HCT116 (cell line): Measurements from ENCODE around the gene PRKAG2. TPM values are rescaled to one million over a fixed set of nuclear protein-coding genes. Genes with fewer than 3 reads are reported as not detected.

Experiments
- ATAC-seq: fragments of 200-7000 bp; cut with Tn5 transposase; 2 replicates; pipeline ENCODE4 v1.9.1; 2020; ENCODE audit warnings: mild to moderate bottlenecking, moderate library complexity
- BruUV-seq: library from RNA; stranded (reverse); fragments of 400-500 nt; replicated peaks from 2 replicates; lab custom pipeline; 2021; lab: Mats Ljungman, UMichigan
- CTCF ChIA-PET: fragments of 300-600 bp; sonication (Branson Sonifier 250); formaldehyde crosslinking; loops from one replicate; lab custom pipeline; 2021; ENCODE audit warnings: antibody characterized with exemption; lab: Charles Lee
- POLR2A ChIA-PET: fragments of 300-600, 350-600 bp; sonication (Branson Sonifier 250); formaldehyde crosslinking; loops from one replicate; lab custom pipeline; 2021; ENCODE audit warnings: antibody characterized with exemption; lab: Charles Lee
- RAD21 ChIA-PET, 2 experiments: fragments of 300-600 bp; sonication (Branson Sonifier 250); formaldehyde crosslinking; loops; one replicate each; lab custom pipeline; 2023; ENCODE audit warnings: low total read pairs in 2 of 2; ENCODE audit not compliant: uncharacterized antibody in 2 of 2, unreplicated experiment in 2 of 2, low non-redundant PET in 1 of 2; lab: Charles Lee
- DNase-seq: peaks from one replicate; pipeline ENCODE4 v3.0.0-alpha.2; 2010; ENCODE audit warnings: low read depth, low spot score
- H2AFZ ChIP-seq: fragments of 200-600 bp; shearing (Covaris generic), sonication (generic); 2 replicates; pipeline ENCODE4 v1.6.1; 2017; ENCODE audit warnings: low read depth, mixed run types, mixed read lengths, antibody characterized with exemption, low read length; ENCODE audit not compliant: poor library complexity, severe bottlenecking
- H3K27ac ChIP-seq: 2 replicates; pipeline ENCODE4 v1.5.1; 2012; ENCODE audit warnings: low read depth, low read length
- H3K27me3 ChIP-seq: fragments of 200-600 bp; sonication (generic); 2 replicates; pipeline ENCODE4 v1.6.1; 2016; ENCODE audit warnings: mixed run types, low read length, mixed read lengths; ENCODE audit not compliant: insufficient read depth
- H3K36me3 ChIP-seq, 2 experiments: fragments of 200-500 bp in 1 of 2; fragments of 200-600 bp in 1 of 2; sonication (Bioruptor generic) in 1 of 2; sonication (generic) in 1 of 2; 2 replicates each; pipeline versions ENCODE4 v1.5.1 to v1.6.1; 2014 to 2016; ENCODE audit warnings: low read length in 2 of 2, inconsistent platforms in 1 of 2, mixed read lengths in 1 of 2, mixed run types in 1 of 2; ENCODE audit not compliant: insufficient read depth in 2 of 2, control insufficient read depth in 1 of 2
- H3K4me1 ChIP-seq, 2 experiments: fragments of 200-600 bp in 1 of 2; sonication (generic) in 1 of 2; 2 replicates each; pipeline versions ENCODE4 v1.5.1 to v1.6.1; 2012 to 2017; ENCODE audit warnings: low read length in 2 of 2, inconsistent platforms in 1 of 2, mild to moderate bottlenecking in 1 of 2, mixed read lengths in 1 of 2, mixed run types in 1 of 2, moderate library complexity in 1 of 2; ENCODE audit not compliant: insufficient read depth in 2 of 2, control insufficient read depth in 1 of 2
- H3K4me2 ChIP-seq: fragments of 200-600 bp; sonication (generic); 2 replicates; pipeline ENCODE4 v1.6.1; 2017; ENCODE audit warnings: mixed run types, low read length, mixed read lengths
- H3K4me3 ChIP-seq, 2 experiments: fragments of 200-600 bp in 1 of 2; sonication (generic) in 1 of 2; replicated peaks in 1 of 2; 2 replicates each; pipeline ENCODE4 v1.5.1; 2011 to 2016; ENCODE audit warnings: low read length in 2 of 2, control low read depth in 1 of 2, low read depth in 1 of 2, mild to moderate bottlenecking in 1 of 2, mixed read lengths in 1 of 2, mixed run types in 1 of 2
- H3K79me2 ChIP-seq: fragments of 200-600 bp; sonication (generic); 2 replicates; pipeline ENCODE4 v1.6.1; 2017; ENCODE audit warnings: mild to moderate bottlenecking, mixed run types, low read length, moderate library complexity, mixed read lengths; ENCODE audit not compliant: insufficient read depth
- H3K9ac ChIP-seq: fragments of 200-600 bp; sonication (generic); 2 replicates; pipeline ENCODE4 v1.6.1; 2016; ENCODE audit warnings: low read length, mixed read lengths
- H3K9me2 ChIP-seq: fragments of 200-600 bp; sonication (generic), shearing (Covaris generic); 2 replicates; pipeline ENCODE4 v1.6.1; 2017; ENCODE audit warnings: mixed run types, mild to moderate bottlenecking, moderate library complexity; ENCODE audit not compliant: insufficient read depth
- H3K9me3 ChIP-seq, 2 experiments: fragments of 200-500 bp in 1 of 2; fragments of 200-600 bp in 1 of 2; sonication (Bioruptor generic) in 1 of 2; sonication (generic) in 1 of 2; 2 replicates each; pipeline ENCODE4 v1.6.1; 2014 to 2017; ENCODE audit warnings: low read length in 2 of 2, mixed read lengths in 2 of 2, inconsistent platforms in 1 of 2, low read depth in 1 of 2, mild to moderate bottlenecking in 1 of 2, mixed run types in 1 of 2, moderate library complexity in 1 of 2; ENCODE audit not compliant: control insufficient read depth in 1 of 2, insufficient read depth in 1 of 2
- H4K20me1 ChIP-seq: fragments of 200-600 bp; sonication (generic), shearing (Covaris generic); 2 replicates; pipeline ENCODE4 v1.6.1; 2017; ENCODE audit warnings: mixed run types, mild to moderate bottlenecking, moderate library complexity; ENCODE audit not compliant: insufficient read depth
- CEBPB ChIP-seq: IDR thresholded peaks from 2 replicates; pipeline ENCODE4 v1.6.1; 2012; ENCODE audit warnings: low read depth
- EGR1 ChIP-seq: IDR thresholded peaks from 2 replicates; pipeline ENCODE4 v1.6.1; 2012; ENCODE audit warnings: low read depth
- ELF1 ChIP-seq: IDR thresholded peaks from 2 replicates; pipeline ENCODE4 v1.6.1; 2012; ENCODE audit warnings: low read depth, borderline replicate concordance
- FOSL1 ChIP-seq: IDR thresholded peaks from 2 replicates; pipeline ENCODE4 v1.6.1; 2012; ENCODE audit warnings: low read depth
- POLR2AphosphoS5 ChIP-seq: IDR thresholded peaks from 2 replicates; pipeline ENCODE4 v1.6.1; 2011; ENCODE audit warnings: mild to moderate bottlenecking, low read depth, low read length, moderate library complexity
- RAD21 ChIP-seq: IDR thresholded peaks from 2 replicates; pipeline ENCODE4 v1.6.1; 2012; ENCODE audit warnings: low read depth, mild to moderate bottlenecking
- SIN3A ChIP-seq: IDR thresholded peaks from 2 replicates; pipeline ENCODE4 v1.6.1; 2012; ENCODE audit warnings: low read depth
- SP1 ChIP-seq: IDR thresholded peaks from 2 replicates; pipeline ENCODE4 v1.6.1; 2012; ENCODE audit warnings: low read depth
- YY1 ChIP-seq: IDR thresholded peaks from 2 replicates; pipeline ENCODE4 v1.6.1; 2011; ENCODE audit warnings: low read length, low read depth, moderate library complexity, mild to moderate bottlenecking; ENCODE audit not compliant: insufficient replicate concordance; ENCODE audit errors: extremely low read depth
- ZNF274 ChIP-seq: fragments of 200-500 bp; sonication (Bioruptor generic); IDR thresholded peaks from 2 replicates; pipeline ENCODE4 v1.6.1; 2014; ENCODE audit warnings: mild to moderate bottlenecking, low read depth, low read length, inconsistent platforms
- intact Hi-C: fragments of 100-400 bp; cut with micrococcal nuclease; formaldehyde crosslinking; loops from 2 replicates; pipeline ENCODE4 v1.10.0; 2022
- total RNA-seq: library from RNA; stranded (reverse); gene quantifications from one replicate; pipeline ENCODE4 v1.2.1, GENCODE V29; 2021; ENCODE audit not compliant: unreplicated experiment
- TF ChIP-seq, protein P1 (sequence below): IDR thresholded peaks from 2 replicates; pipeline ENCODE4 v1.6.1; 2012
- TF ChIP-seq, protein P2 (sequence below): IDR thresholded peaks from 2 replicates; pipeline ENCODE4 v1.6.1; 2012; ENCODE audit warnings: low read depth

PRKAG2 gene
- total RNA-seq, 1 experiment from 2014 or later, result 23.6 TPM

DNA sequence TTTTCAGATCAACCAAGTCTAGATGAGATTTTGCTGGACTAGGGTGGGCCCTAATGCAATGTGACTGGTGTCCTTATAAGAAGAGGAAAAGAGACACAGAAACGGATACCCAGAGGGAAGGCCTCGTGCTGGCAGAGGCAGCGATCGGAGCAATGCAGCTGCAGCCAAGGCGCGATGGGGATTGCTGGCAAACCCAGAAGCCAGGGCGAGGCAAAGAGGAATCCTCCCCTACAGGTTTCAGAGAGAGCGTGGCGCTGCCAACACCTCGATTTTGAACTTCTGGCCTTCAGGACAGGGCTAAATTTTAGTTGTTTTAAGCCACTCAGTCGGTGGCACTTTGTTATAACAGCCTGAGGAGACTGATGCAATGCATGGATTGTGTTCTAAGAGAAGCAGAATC is 200.2 kb downstream of the PRKAG2 start:
- Histone ChIP-seq H4K20me1 (no peaks in the 10 kb centered on the region), H3K4me3 (no peak overlapping the region), H3K9ac (no peak overlapping the region), H3K4me2 (no peak overlapping the region), H2AFZ (no peak overlapping the region), H3K9me3 (no peaks in the 10 kb centered on the region), H3K27me3 (no peaks in the 10 kb centered on the region), H3K9me2 (no peaks in the 10 kb centered on the region), H3K4me1 (peaks cover 0 to 2% of the 10 kb centered on the region in 2 experiments; a peak in 1 of 4 replicates), H3K36me3 (no peaks in the 10 kb centered on the region), H3K27ac (no peak overlapping the region), H3K79me2 (no peaks in the 10 kb centered on the region)
- TF ChIP-seq EGR1 (no peak), ZNF274 (no peak), YY1 (no peak), SP1 (no peak), CEBPB (no peak), RAD21 (no peak), FOSL1 (no peak), POLR2AphosphoS5 (no peak), ELF1 (no peak), SIN3A (no peak)
- TF ChIP-seq, protein P1, sequence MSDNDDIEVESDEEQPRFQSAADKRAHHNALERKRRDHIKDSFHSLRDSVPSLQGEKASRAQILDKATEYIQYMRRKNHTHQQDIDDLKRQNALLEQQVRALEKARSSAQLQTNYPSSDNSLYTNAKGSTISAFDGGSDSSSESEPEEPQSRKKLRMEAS, result no peak
- TF ChIP-seq, protein P2, sequence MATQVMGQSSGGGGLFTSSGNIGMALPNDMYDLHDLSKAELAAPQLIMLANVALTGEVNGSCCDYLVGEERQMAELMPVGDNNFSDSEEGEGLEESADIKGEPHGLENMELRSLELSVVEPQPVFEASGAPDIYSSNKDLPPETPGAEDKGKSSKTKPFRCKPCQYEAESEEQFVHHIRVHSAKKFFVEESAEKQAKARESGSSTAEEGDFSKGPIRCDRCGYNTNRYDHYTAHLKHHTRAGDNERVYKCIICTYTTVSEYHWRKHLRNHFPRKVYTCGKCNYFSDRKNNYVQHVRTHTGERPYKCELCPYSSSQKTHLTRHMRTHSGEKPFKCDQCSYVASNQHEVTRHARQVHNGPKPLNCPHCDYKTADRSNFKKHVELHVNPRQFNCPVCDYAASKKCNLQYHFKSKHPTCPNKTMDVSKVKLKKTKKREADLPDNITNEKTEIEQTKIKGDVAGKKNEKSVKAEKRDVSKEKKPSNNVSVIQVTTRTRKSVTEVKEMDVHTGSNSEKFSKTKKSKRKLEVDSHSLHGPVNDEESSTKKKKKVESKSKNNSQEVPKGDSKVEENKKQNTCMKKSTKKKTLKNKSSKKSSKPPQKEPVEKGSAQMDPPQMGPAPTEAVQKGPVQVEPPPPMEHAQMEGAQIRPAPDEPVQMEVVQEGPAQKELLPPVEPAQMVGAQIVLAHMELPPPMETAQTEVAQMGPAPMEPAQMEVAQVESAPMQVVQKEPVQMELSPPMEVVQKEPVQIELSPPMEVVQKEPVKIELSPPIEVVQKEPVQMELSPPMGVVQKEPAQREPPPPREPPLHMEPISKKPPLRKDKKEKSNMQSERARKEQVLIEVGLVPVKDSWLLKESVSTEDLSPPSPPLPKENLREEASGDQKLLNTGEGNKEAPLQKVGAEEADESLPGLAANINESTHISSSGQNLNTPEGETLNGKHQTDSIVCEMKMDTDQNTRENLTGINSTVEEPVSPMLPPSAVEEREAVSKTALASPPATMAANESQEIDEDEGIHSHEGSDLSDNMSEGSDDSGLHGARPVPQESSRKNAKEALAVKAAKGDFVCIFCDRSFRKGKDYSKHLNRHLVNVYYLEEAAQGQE, result no peak
- no peak for ATAC-seq
- DNase-seq, result no peak
- ChIA-PET POLR2A (no interaction called here), RAD21 (no interaction called here), CTCF (no interaction called here)
- intact Hi-C loops, result no loop called here
- no TSS peak for BruUV-seq
